ENCODE data around the gene EIPR1. TPM values are rescaled to one million over a fixed set of nuclear protein-coding genes. Genes with fewer than 3 reads are reported as not detected.

Gene EIPR1
- total and polyA plus RNA-seq, 2 of the 13 experiments (the other 11 are each of a cell fraction or from before 2014, with no cell fraction given) = 70.0 to 96.3 TPM

- TF ChIP-seq ARID3A (IDR thresholded peaks at IDR 0.05; ENCODE audit: low read depth, low read length) (no peak), CAMTA2 (CRISPR knock-in tag; IDR thresholded peaks at IDR 0.05; ENCODE audit: borderline replicate concordance) (no peak), POGK (CRISPR knock-in tag; conservative IDR thresholded peaks at IDR 0.05) (no peak), ZNF709 (CRISPR knock-in tag; IDR thresholded peaks at IDR 0.05) (no peak), EHMT2 (IDR thresholded peaks at IDR 0.05; ENCODE audit: borderline replicate concordance, low read depth, low read length) (no peak), FOXO4 (CRISPR knock-in tag; conservative IDR thresholded peaks at IDR 0.05) (no peak), CENPT (CRISPR knock-in tag; IDR thresholded peaks at IDR 0.05; ENCODE audit: low read depth) (no peak), ATF5 (CRISPR knock-in tag; IDR thresholded peaks at IDR 0.05; ENCODE audit: low read depth) (no peak), ZNF235 (CRISPR knock-in tag; IDR thresholded peaks at IDR 0.05; ENCODE audit: borderline replicate concordance) (no peak), MAFG (CRISPR knock-in tag; IDR thresholded peaks at IDR 0.05) (no peak), JUND (CRISPR knock-in tag; IDR thresholded peaks at IDR 0.05) (no peak), ZNF430 (CRISPR knock-in tag; IDR thresholded peaks at IDR 0.05) (no peak)
Measured at GRCh38 chr2:3387011-3387410, 9.4 kb upstream of the EIPR1 start (continued).

Data from HepG2 (cell line).